Measurements from ENCODE around the gene GPR137B.

Gene GPR137B

DNA sequence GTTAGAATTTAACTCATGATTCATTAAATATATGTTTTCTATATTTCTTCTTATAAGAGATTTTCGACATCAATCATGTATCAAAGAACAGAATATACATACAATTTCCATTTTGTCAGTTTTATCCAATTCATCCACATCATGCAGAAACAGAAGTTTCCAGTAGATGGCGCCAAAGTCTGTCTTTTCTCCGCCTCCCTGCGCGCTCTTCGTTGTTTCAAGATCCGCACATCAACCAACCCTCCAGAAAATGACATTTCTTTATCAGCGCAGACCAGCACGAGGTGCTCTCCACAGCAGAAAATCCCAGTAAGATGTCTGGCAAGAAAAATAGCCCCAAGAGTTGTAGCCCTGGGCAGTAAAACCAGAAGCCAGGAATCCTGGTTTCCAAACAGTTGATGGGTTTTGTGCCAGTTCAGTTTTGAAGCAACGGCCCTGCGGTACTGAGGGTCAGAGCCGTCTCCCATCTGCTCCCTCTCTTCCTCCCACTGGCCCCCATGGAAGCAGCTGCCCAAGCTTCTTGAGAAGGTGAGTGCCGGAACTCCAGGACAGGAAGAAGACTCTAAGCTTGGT is 38.6 kb upstream of the GPR137B start:
- no peak overlapping the region for H3K27ac ChIP-seq (ENCODE audit: low read depth, low read length)
- H2AFZ ChIP-seq (ENCODE audit: low read depth, low read length, severe bottlenecking): no peak overlapping the region
- no peaks in the 10 kb centered on the region for H4K20me1 ChIP-seq (ENCODE audit: low read depth, low read length)
- H3F3A ChIP-seq (ENCODE audit: insufficient read depth): no peaks in the 10 kb centered on the region
- no peaks in the 10 kb centered on the region for H3K27me3 ChIP-seq (ENCODE audit: low read length)
- H3K4me2 ChIP-seq (ENCODE audit: low read depth, low read length, poor library complexity, severe bottlenecking): no peak overlapping the region
- no peaks in the 10 kb centered on the region for H3K79me2 ChIP-seq (ENCODE audit: insufficient read depth, low read length)
- H3K36me3 ChIP-seq (ENCODE audit: low read length): no peaks in the 10 kb centered on the region
- no peaks in the 10 kb centered on the region for H3K9me3 ChIP-seq (ENCODE audit: insufficient read depth, low read length)
- no peak overlapping the region for H3K9ac ChIP-seq (ENCODE audit: low read length)
- H3K9me2 ChIP-seq (replicated peaks; ENCODE audit: insufficient read depth, low read length): no peaks in the 10 kb centered on the region
- no peak overlapping the region for H3K4me3 ChIP-seq (ENCODE audit: insufficient read depth, low read length, poor library complexity, severe bottlenecking)
- TF ChIP-seq EZH2phosphoT487 (conservative IDR thresholded peaks at IDR 0.05; ENCODE audit: low read length): no peak
- TF ChIP-seq, protein P1, sequence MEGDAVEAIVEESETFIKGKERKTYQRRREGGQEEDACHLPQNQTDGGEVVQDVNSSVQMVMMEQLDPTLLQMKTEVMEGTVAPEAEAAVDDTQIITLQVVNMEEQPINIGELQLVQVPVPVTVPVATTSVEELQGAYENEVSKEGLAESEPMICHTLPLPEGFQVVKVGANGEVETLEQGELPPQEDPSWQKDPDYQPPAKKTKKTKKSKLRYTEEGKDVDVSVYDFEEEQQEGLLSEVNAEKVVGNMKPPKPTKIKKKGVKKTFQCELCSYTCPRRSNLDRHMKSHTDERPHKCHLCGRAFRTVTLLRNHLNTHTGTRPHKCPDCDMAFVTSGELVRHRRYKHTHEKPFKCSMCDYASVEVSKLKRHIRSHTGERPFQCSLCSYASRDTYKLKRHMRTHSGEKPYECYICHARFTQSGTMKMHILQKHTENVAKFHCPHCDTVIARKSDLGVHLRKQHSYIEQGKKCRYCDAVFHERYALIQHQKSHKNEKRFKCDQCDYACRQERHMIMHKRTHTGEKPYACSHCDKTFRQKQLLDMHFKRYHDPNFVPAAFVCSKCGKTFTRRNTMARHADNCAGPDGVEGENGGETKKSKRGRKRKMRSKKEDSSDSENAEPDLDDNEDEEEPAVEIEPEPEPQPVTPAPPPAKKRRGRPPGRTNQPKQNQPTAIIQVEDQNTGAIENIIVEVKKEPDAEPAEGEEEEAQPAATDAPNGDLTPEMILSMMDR (IDR thresholded peaks at IDR 0.05; ENCODE audit: insufficient read depth, low read length, poor library complexity, severe bottlenecking): peak; percentile 55

DNA sequence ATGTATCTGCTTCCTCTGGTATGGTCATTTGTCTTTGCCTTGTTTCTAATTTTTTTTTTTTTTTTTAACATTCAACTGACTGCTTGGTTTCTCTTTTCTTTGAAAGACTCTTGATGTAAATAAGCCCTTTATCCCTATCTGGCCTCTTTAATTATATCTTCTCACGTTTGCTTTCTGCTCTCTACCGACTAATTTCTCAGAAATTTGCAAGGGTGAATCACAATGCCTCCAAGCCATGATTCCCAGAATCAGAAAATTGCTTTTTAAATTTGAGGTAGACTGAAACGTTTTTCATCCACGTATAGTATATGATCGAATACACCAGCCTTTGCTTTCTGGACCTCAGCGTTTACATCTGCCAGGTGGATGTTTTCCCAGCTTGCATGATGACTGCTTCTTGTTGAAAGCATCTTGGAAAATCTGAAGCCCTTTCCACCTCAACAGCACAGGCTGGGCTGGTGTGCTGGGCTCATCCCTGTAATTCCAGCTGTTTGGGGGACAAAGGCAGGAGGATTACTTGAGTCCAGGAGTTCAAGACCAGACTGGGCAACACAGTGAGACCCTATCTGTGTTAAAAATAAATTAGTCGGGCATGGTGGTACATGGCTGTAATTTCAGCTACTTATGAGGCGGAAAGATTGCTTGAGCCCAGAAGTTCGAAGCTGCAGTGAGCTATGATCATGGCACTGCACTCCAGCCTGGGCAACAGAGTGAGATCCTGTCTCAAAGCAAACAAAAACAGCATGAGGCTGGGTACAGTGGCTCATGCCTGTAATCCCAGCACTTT is 35.0 kb upstream of the GPR137B start:
- Histone ChIP-seq H3K4me3 (ENCODE audit: insufficient read depth, low read length, poor library complexity, severe bottlenecking) (no peak overlapping the region), H3K27me3 (ENCODE audit: low read length) (no peaks in the 10 kb centered on the region), H2AFZ (ENCODE audit: low read depth, low read length, severe bottlenecking) (no peak overlapping the region), H3K9ac (ENCODE audit: low read length) (no peak overlapping the region), H3K36me3 (ENCODE audit: low read length) (no peaks in the 10 kb centered on the region), H3K27ac (ENCODE audit: low read depth, low read length) (no peak overlapping the region), H3K9me3 (ENCODE audit: insufficient read depth, low read length) (no peaks in the 10 kb centered on the region), H3K79me2 (ENCODE audit: insufficient read depth, low read length) (no peaks in the 10 kb centered on the region), H3K9me2 (replicated peaks; ENCODE audit: insufficient read depth, low read length) (no peaks in the 10 kb centered on the region), H4K20me1 (ENCODE audit: low read depth, low read length) (no peaks in the 10 kb centered on the region), H3F3A (ENCODE audit: insufficient read depth) (no peaks in the 10 kb centered on the region), H3K4me2 (ENCODE audit: low read depth, low read length, poor library complexity, severe bottlenecking) (no peak overlapping the region)
- no peak for TF ChIP-seq EZH2phosphoT487 (conservative IDR thresholded peaks at IDR 0.05; ENCODE audit: low read length)
- TF ChIP-seq, protein P1 (IDR thresholded peaks at IDR 0.05; ENCODE audit: insufficient read depth, low read length, poor library complexity, severe bottlenecking): no peak

GRCh38 chr1:236108027-236108648 is 34.2 kb upstream of the GPR137B start:
- Histone ChIP-seq H3F3A (ENCODE audit: insufficient read depth) (no peaks in the 10 kb centered on the region), H2AFZ (ENCODE audit: low read depth, low read length, severe bottlenecking) (no peak overlapping the region), H3K4me2 (ENCODE audit: low read depth, low read length, poor library complexity, severe bottlenecking) (no peak overlapping the region), H3K27ac (ENCODE audit: low read depth, low read length) (no peak overlapping the region), H3K9me3 (ENCODE audit: insufficient read depth, low read length) (no peaks in the 10 kb centered on the region), H3K9ac (ENCODE audit: low read length) (no peak overlapping the region), H3K79me2 (ENCODE audit: insufficient read depth, low read length) (no peaks in the 10 kb centered on the region), H3K4me3 (ENCODE audit: insufficient read depth, low read length, poor library complexity, severe bottlenecking) (no peak overlapping the region), H3K27me3 (ENCODE audit: low read length) (no peaks in the 10 kb centered on the region), H4K20me1 (ENCODE audit: low read depth, low read length) (no peaks in the 10 kb centered on the region), H3K36me3 (ENCODE audit: low read length) (no peaks in the 10 kb centered on the region), H3K9me2 (replicated peaks; ENCODE audit: insufficient read depth, low read length) (no peaks in the 10 kb centered on the region)
- TF ChIP-seq EZH2phosphoT487 (conservative IDR thresholded peaks at IDR 0.05; ENCODE audit: low read length): no peak
- TF ChIP-seq, protein P1 (IDR thresholded peaks at IDR 0.05; ENCODE audit: insufficient read depth, low read length, poor library complexity, severe bottlenecking): no peak

Measured in SU-DHL-6 (cell line).